ENCODE measurements around the gene ELFN1.

ELFN1 gene

GRCh38 chr7:1639532-1640175, 30.4 kb upstream of the ELFN1 start:
- ATAC-seq (ENCODE audit: insufficient read depth, low read depth) (no peak), DNase-seq (no peak)
- no peaks in the 10 kb centered on the region for H3K36me3 ChIP-seq (ENCODE audit: insufficient read depth, low read length)
- no peaks in the 10 kb centered on the region for H3K4me1 ChIP-seq (ENCODE audit: insufficient read depth, low read length)
- no peak overlapping the region for H3K27ac ChIP-seq (ENCODE audit: low read length)
- H3K79me2 ChIP-seq (ENCODE audit: insufficient read depth, low read length) = no peaks in the 10 kb centered on the region
- no peaks in the 10 kb centered on the region for H4K20me1 ChIP-seq (ENCODE audit: insufficient read depth, low read length)
- H3K4me3 ChIP-seq (ENCODE audit: low read depth in 1 of 2, low read length in 2 of 2) = no peak overlapping the region
- TF ChIP-seq CTCF (IDR thresholded peaks at IDR 0.05; ENCODE audit: borderline replicate concordance, extremely low read depth, low read length, poor library complexity, severe bottlenecking) (no peak), EZH2 (IDR thresholded peaks at IDR 0.05; ENCODE audit: borderline replicate concordance, low read depth, low read length, severe bottlenecking) (no peak)
- H3K4me2 ChIP-seq (ENCODE audit: insufficient read depth, low read length) = no peak overlapping the region
- H3K9ac ChIP-seq (ENCODE audit: low read depth, low read length) = no peak overlapping the region
- H2AFZ ChIP-seq (ENCODE audit: low read depth, low read length) = no peak overlapping the region
- H3K9me3 ChIP-seq (ENCODE audit: insufficient read depth, low read length, severe bottlenecking) = peaks cover 18% of the 10 kb centered on the region
- H3K27me3 ChIP-seq (ENCODE audit: insufficient read depth, low read length, poor library complexity) = no peaks in the 10 kb centered on the region

- TF ChIP-seq EZH2 (IDR thresholded peaks at IDR 0.05; ENCODE audit: borderline replicate concordance, low read depth, low read length, severe bottlenecking) (no peak), CTCF (IDR thresholded peaks at IDR 0.05; ENCODE audit: borderline replicate concordance, extremely low read depth, low read length, poor library complexity, severe bottlenecking) (peak; percentile 34)
- DNase-seq (no peak), ATAC-seq (ENCODE audit: insufficient read depth, low read depth) (no peak)
- Histone ChIP-seq H3K79me2 (ENCODE audit: insufficient read depth, low read length) (no peaks in the 10 kb centered on the region), H3K4me3 (ENCODE audit: low read depth in 1 of 2, low read length in 2 of 2) (no peak overlapping the region), H3K9ac (ENCODE audit: low read depth, low read length) (no peak overlapping the region), H3K9me3 (ENCODE audit: insufficient read depth, low read length, severe bottlenecking) (peaks cover 14% of the 10 kb centered on the region), H2AFZ (ENCODE audit: low read depth, low read length) (no peak overlapping the region), H3K4me1 (ENCODE audit: insufficient read depth, low read length) (no peaks in the 10 kb centered on the region), H3K4me2 (ENCODE audit: insufficient read depth, low read length) (no peak overlapping the region), H3K36me3 (ENCODE audit: insufficient read depth, low read length) (no peaks in the 10 kb centered on the region), H3K27me3 (ENCODE audit: insufficient read depth, low read length, poor library complexity) (no peaks in the 10 kb centered on the region), H3K27ac (ENCODE audit: low read length) (no peak overlapping the region), H4K20me1 (ENCODE audit: insufficient read depth, low read length) (no peaks in the 10 kb centered on the region)
Measured at GRCh38 chr7:1640376-1641172, 29.5 kb upstream of the ELFN1 start.

GRCh38 chr7:1641173-1641572, 28.9 kb upstream of the ELFN1 start:
- no peak overlapping the region for H3K27ac ChIP-seq (ENCODE audit: low read length)
- no peak overlapping the region for H2AFZ ChIP-seq (ENCODE audit: low read depth, low read length)
- H3K4me2 ChIP-seq (ENCODE audit: insufficient read depth, low read length) = no peak overlapping the region
- H4K20me1 ChIP-seq (ENCODE audit: insufficient read depth, low read length) = no peaks in the 10 kb centered on the region
- no peak for ATAC-seq (ENCODE audit: insufficient read depth, low read depth)
- TF ChIP-seq EZH2 (IDR thresholded peaks at IDR 0.05; ENCODE audit: borderline replicate concordance, low read depth, low read length, severe bottlenecking) (no peak), CTCF (IDR thresholded peaks at IDR 0.05; ENCODE audit: borderline replicate concordance, extremely low read depth, low read length, poor library complexity, severe bottlenecking) (no peak)
- DNase-seq = no peak
- no peak overlapping the region for H3K9ac ChIP-seq (ENCODE audit: low read depth, low read length)
- H3K4me3 ChIP-seq (ENCODE audit: low read depth in 1 of 2, low read length in 2 of 2) = no peak overlapping the region
- peaks cover 9% of the 10 kb centered on the region for H3K9me3 ChIP-seq (ENCODE audit: insufficient read depth, low read length, severe bottlenecking)
- H3K27me3 ChIP-seq (ENCODE audit: insufficient read depth, low read length, poor library complexity) = no peaks in the 10 kb centered on the region
- no peaks in the 10 kb centered on the region for H3K79me2 ChIP-seq (ENCODE audit: insufficient read depth, low read length)
- no peaks in the 10 kb centered on the region for H3K4me1 ChIP-seq (ENCODE audit: insufficient read depth, low read length)
- no peaks in the 10 kb centered on the region for H3K36me3 ChIP-seq (ENCODE audit: insufficient read depth, low read length)

Measured in DND-41 (cell line).